ENCODE data around the gene FAM229A. TPM values are rescaled to one million over a fixed set of nuclear protein-coding genes. Genes with fewer than 3 reads are reported as not detected.
A peak's percentile ranks its signal among the peaks of the same experiment; 100 is the strongest.

Gene FAM229A
- total RNA-seq, 5 donors from 2014 or later (not counting 1 experiment from before 2014, with no cell fraction given): 27.0 to 43.0 (median 32.0) TPM

- Mint-ChIP-seq H3K27me3 (no peaks in the 10 kb centered on the region), H3K27ac (peak overlapping the region; percentile 20 to 45), H3K4me3 (peak overlapping the region; percentile 1 to 70 (median 53)), H3K9me3 (no peaks in the 10 kb centered on the region), H3K36me3 (no peaks in the 10 kb centered on the region), H3K4me1 (peaks cover 32 to 55% (median 37%) of the 10 kb centered on the region in 3 donors)
- ChIA-PET CTCF (no interaction called here), POLR2A (interaction anchor here in 1 of 2 donors (0.6 kb wide), 1 partner anchor 32 kb away, joined by 3 read pairs; no protein-coding TSS in a partner anchor)
- Histone ChIP-seq H3K4me3 (ENCODE audit: control insufficient read depth in 1 of 2, extremely low read depth in 1 of 2, low read length in 1 of 2) (no peak overlapping the region), H3K27me3 (replicated peaks in 1 of 2; ENCODE audit: control insufficient read depth in 2 of 2, extremely low read depth in 1 of 2, insufficient read depth in 2 of 2, low read length in 1 of 2) (no peaks in the 10 kb centered on the region), H3K27ac (ENCODE audit: low read length) (no peak overlapping the region), H3K9me3 (no peaks in the 10 kb centered on the region), H3K4me1 (ENCODE audit: control insufficient read depth in 1 of 2, extremely low read depth in 1 of 2, insufficient read depth in 2 of 2, low read length in 2 of 2) (peaks cover 6 to 26% of the 10 kb centered on the region in 2 experiments), H3K36me3 (ENCODE audit: control insufficient read depth in 2 of 2, extremely low read depth in 1 of 2, insufficient read depth in 1 of 2, low read length in 1 of 2) (peaks cover 0 to 4% of the 10 kb centered on the region in 2 donors)
- DNase-seq (no peak), ATAC-seq (replicated peaks in 1 of 4) (no peak)
- WGBS (ENCODE audit: insufficient coverage): 71% methylated on average over 2 of the region's 2 CpGs
Measured at GRCh38 chr1:32353886-32354570, 8.3 kb downstream of the FAM229A start.

GRCh38 chr1:32353431-32353830 is 8.9 kb downstream of the FAM229A start:
- Mint-ChIP-seq H3K4me1 (peaks cover 34 to 60% (median 42%) of the 10 kb centered on the region in 3 donors), H3K36me3 (no peaks in the 10 kb centered on the region), H3K9me3 (no peaks in the 10 kb centered on the region), H3K27me3 (no peaks in the 10 kb centered on the region), H3K4me3 (peak overlapping the region; percentile 1 to 70 (median 53)), H3K27ac (peak overlapping the region; percentile 67 to 75)
- 90% methylated on average over 2 of the region's 2 CpGs for WGBS (ENCODE audit: insufficient coverage)
- no peak for ATAC-seq (replicated peaks in 1 of 4)
- H3K9me3 ChIP-seq: no peaks in the 10 kb centered on the region
- no peak for DNase-seq
- no peak overlapping the region for H3K4me3 ChIP-seq (ENCODE audit: control insufficient read depth in 1 of 2, extremely low read depth in 1 of 2, low read length in 1 of 2)
- no peaks in the 10 kb centered on the region for H3K27me3 ChIP-seq (replicated peaks in 1 of 2; ENCODE audit: control insufficient read depth in 2 of 2, extremely low read depth in 1 of 2, insufficient read depth in 2 of 2, low read length in 1 of 2)
- peaks cover 6 to 32% of the 10 kb centered on the region in 2 experiments for H3K4me1 ChIP-seq (ENCODE audit: control insufficient read depth in 1 of 2, extremely low read depth in 1 of 2, insufficient read depth in 2 of 2, low read length in 2 of 2)
- POLR2A ChIA-PET: interaction anchor here in 1 of 2 donors (0.5 kb wide), 1 partner anchor 11 kb away, joined by 3 read pairs; no protein-coding TSS in a partner anchor
- H3K27ac ChIP-seq (ENCODE audit: low read length): no peak overlapping the region
- CTCF ChIA-PET: interaction anchor here in 1 of 2 donors (0.5 kb wide), 1 partner anchor 116 kb away, joined by 4 read pairs; no protein-coding TSS in a partner anchor
- H3K36me3 ChIP-seq (ENCODE audit: control insufficient read depth in 2 of 2, extremely low read depth in 1 of 2, insufficient read depth in 1 of 2, low read length in 1 of 2): peaks cover 0 to 4% of the 10 kb centered on the region in 2 donors

- H3K4me1 ChIP-seq (ENCODE audit: control insufficient read depth in 1 of 2, extremely low read depth in 1 of 2, insufficient read depth in 2 of 2, low read length in 2 of 2): peaks cover 6 to 35% of the 10 kb centered on the region in 2 experiments
- H3K27me3 ChIP-seq (replicated peaks in 1 of 2; ENCODE audit: control insufficient read depth in 2 of 2, extremely low read depth in 1 of 2, insufficient read depth in 2 of 2, low read length in 1 of 2): no peaks in the 10 kb centered on the region
- H3K4me3 Mint-ChIP-seq: peak overlapping the region; percentile 1 to 78 (median 70)
- ChIA-PET CTCF (interaction anchor here (0.5 to 0.9 kb wide), 2 partner anchors 9 to 116 kb away, joined by 3 to 4 read pairs; no protein-coding TSS in a partner anchor), POLR2A (interaction anchor here in 1 of 2 donors (0.5 to 1.0 kb wide), 3 partner anchors 10 to 108 kb away, joined by 3 to 4 read pairs (median 4); no protein-coding TSS in a partner anchor)
- H3K27ac Mint-ChIP-seq: peak overlapping the region; percentile 67 to 75
- H3K27me3 Mint-ChIP-seq: no peaks in the 10 kb centered on the region
- H3K4me3 ChIP-seq (ENCODE audit: control insufficient read depth in 1 of 2, extremely low read depth in 1 of 2, low read length in 1 of 2): no peak overlapping the region
- H3K9me3 ChIP-seq: no peaks in the 10 kb centered on the region
- H3K36me3 ChIP-seq (ENCODE audit: control insufficient read depth in 2 of 2, extremely low read depth in 1 of 2, insufficient read depth in 1 of 2, low read length in 1 of 2): peaks cover 0 to 4% of the 10 kb centered on the region in 2 donors
- H3K9me3 Mint-ChIP-seq: no peaks in the 10 kb centered on the region
- no peak for ATAC-seq (replicated peaks in 1 of 4)
- H3K4me1 Mint-ChIP-seq: peaks cover 34 to 63% (median 45%) of the 10 kb centered on the region in 3 donors
- no peak overlapping the region for H3K27ac ChIP-seq (ENCODE audit: low read length)
- 100% methylated on average over 2 of the region's 2 CpGs for WGBS (ENCODE audit: insufficient coverage)
- H3K36me3 Mint-ChIP-seq: no peaks in the 10 kb centered on the region
- DNase-seq: no peak
Measured at GRCh38 chr1:32352831-32353383, 9.4 kb downstream of the FAM229A start.

GRCh38 chr1:32352239-32352745 is 10.0 kb downstream of the FAM229A start:
- DNase-seq (no peak), ATAC-seq (replicated peaks in 1 of 4) (no peak)
- peaks cover 6 to 35% of the 10 kb centered on the region in 2 experiments for H3K4me1 ChIP-seq (ENCODE audit: control insufficient read depth in 1 of 2, extremely low read depth in 1 of 2, insufficient read depth in 2 of 2, low read length in 2 of 2)
- H3K4me3 ChIP-seq (ENCODE audit: control insufficient read depth in 1 of 2, extremely low read depth in 1 of 2, low read length in 1 of 2): peak overlapping the region; percentile 58 to 64
- H3K9me3 Mint-ChIP-seq: no peaks in the 10 kb centered on the region
- peak overlapping the region; percentile 23 to 75 for H3K27ac Mint-ChIP-seq
- ChIA-PET POLR2A (interaction anchor here in 1 of 2 donors (0.6 to 1.0 kb wide), 2 partner anchors 33 to 107 kb away, joined by 4 read pairs; no protein-coding TSS in a partner anchor), CTCF (interaction anchor here in 1 of 2 donors (0.9 kb wide), 1 partner anchor 8 kb away, joined by 3 read pairs; no protein-coding TSS in a partner anchor)
- WGBS (ENCODE audit: insufficient coverage): 100% methylated on average over 1 of the region's 8 CpGs
- H3K27me3 Mint-ChIP-seq: no peaks in the 10 kb centered on the region
- no peaks in the 10 kb centered on the region for H3K27me3 ChIP-seq (replicated peaks in 1 of 2; ENCODE audit: control insufficient read depth in 2 of 2, extremely low read depth in 1 of 2, insufficient read depth in 2 of 2, low read length in 1 of 2)
- H3K4me3 Mint-ChIP-seq: peak overlapping the region; percentile 70 to 80 (median 78)
- H3K9me3 ChIP-seq: no peaks in the 10 kb centered on the region
- H3K27ac ChIP-seq (ENCODE audit: low read length): peak overlapping the region; percentile 67
- H3K4me1 Mint-ChIP-seq: peaks cover 34 to 63% (median 47%) of the 10 kb centered on the region in 3 donors
- no peaks in the 10 kb centered on the region for H3K36me3 Mint-ChIP-seq
- peaks cover 0 to 4% of the 10 kb centered on the region in 2 donors for H3K36me3 ChIP-seq (ENCODE audit: control insufficient read depth in 2 of 2, extremely low read depth in 1 of 2, insufficient read depth in 1 of 2, low read length in 1 of 2)

- Mint-ChIP-seq H3K27ac (peak overlapping the region; percentile 80 to 87), H3K4me1 (peaks cover 36 to 62% (median 49%) of the 10 kb centered on the region in 3 donors), H3K27me3 (no peaks in the 10 kb centered on the region), H3K36me3 (no peaks in the 10 kb centered on the region), H3K9me3 (no peaks in the 10 kb centered on the region), H3K4me3 (peak overlapping the region; percentile 70 to 80 (median 78))
- peaks cover 6 to 35% of the 10 kb centered on the region in 2 experiments for H3K4me1 ChIP-seq (ENCODE audit: control insufficient read depth in 1 of 2, extremely low read depth in 1 of 2, insufficient read depth in 2 of 2, low read length in 2 of 2)
- ChIA-PET CTCF (interaction anchor here in 1 of 2 donors (1.4 kb wide), 1 partner anchor 42 kb away, joined by 5 read pairs; the partner anchor contains the start of gene BSDC1), POLR2A (no interaction called here)
- 5% methylated on average over 56 of the region's 75 CpGs for WGBS (ENCODE audit: insufficient coverage)
- peak; percentile 94 to 95 (median 94) for ATAC-seq (replicated peaks in 1 of 4)
- peak overlapping the region; percentile 58 to 64 for H3K4me3 ChIP-seq (ENCODE audit: control insufficient read depth in 1 of 2, extremely low read depth in 1 of 2, low read length in 1 of 2)
- H3K27ac ChIP-seq (ENCODE audit: low read length): peak overlapping the region; percentile 67
- H3K9me3 ChIP-seq: no peaks in the 10 kb centered on the region
- DNase-seq: peak in 34 of 35 experiments; percentile 75 to 96 (median 89)
- peaks cover 0 to 4% of the 10 kb centered on the region in 2 donors for H3K36me3 ChIP-seq (ENCODE audit: control insufficient read depth in 2 of 2, extremely low read depth in 1 of 2, insufficient read depth in 1 of 2, low read length in 1 of 2)
- no peaks in the 10 kb centered on the region for H3K27me3 ChIP-seq (replicated peaks in 1 of 2; ENCODE audit: control insufficient read depth in 2 of 2, extremely low read depth in 1 of 2, insufficient read depth in 2 of 2, low read length in 1 of 2)
Measured at GRCh38 chr1:32351399-32352238, 10.7 kb downstream of the FAM229A start.

Measured in T-cell (primary cell).